GM19463 (cell line): Measurements from ENCODE around the gene TH.

Experiments
- ATAC-seq: cut with Tn5 transposase; IDR thresholded peaks from one replicate; pipeline ENCODE4 v1.9.1; 2021; ENCODE audit warnings: mild to moderate bottlenecking, moderate library complexity; ENCODE audit not compliant: unreplicated experiment

Gene TH

DNA sequence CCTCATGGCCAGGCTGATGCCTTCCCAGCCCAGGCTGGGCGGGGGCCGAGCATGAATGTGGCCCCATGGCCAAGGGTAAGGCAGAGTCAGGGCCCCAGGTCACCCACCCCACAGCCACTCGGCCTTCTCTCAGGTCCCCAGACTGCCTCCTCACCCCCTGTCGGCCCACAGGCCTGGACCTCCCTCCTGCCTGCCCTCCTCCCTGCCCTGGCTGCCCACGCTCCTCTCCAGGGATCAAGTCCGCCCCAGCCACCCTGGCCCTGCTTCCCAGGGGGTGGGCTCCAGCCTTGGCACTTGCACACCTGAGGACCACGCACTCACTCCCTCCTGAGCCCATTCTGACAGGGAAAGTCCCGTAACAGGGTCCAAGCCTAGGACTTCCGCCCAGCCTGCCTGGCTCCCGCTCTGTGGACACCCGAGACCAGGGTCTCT, 37.8 kb upstream of the TH start:
- no peak for ATAC-seq

DNA sequence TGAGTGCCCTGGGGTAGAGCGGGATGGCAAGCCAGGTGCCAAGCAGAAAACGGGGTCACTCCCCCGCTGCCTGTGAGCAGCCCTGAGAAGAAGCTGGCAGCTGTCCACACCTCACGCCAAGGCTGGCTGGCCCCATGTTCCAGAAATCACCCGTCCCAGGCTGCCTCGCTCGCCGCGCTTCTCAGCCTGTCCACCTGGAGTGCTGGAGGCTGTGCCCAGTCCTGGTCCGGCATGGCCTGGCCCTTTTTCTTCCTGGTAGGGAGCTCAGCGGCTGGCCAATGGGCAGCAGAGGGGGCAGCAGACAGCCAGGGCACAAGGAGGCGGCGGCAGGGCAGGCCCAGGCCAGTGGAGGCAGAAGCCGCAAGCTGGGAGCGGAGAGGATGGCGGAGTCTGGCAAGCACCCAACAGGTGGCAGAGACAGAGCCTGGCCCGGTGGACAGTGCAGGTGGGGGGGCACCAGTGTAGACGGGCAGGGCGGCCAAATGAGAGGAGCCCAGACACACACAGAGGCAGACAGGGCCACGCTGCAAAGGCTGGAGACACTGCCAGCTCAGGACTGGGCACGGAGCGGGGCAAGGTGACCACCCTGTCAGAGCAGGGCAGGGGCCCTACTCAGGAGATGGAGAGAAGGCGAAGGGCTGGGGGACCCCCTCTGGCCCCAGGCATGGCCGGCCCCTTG, 37.2 kb upstream of the TH start:
- ATAC-seq, result no peak

DNA sequence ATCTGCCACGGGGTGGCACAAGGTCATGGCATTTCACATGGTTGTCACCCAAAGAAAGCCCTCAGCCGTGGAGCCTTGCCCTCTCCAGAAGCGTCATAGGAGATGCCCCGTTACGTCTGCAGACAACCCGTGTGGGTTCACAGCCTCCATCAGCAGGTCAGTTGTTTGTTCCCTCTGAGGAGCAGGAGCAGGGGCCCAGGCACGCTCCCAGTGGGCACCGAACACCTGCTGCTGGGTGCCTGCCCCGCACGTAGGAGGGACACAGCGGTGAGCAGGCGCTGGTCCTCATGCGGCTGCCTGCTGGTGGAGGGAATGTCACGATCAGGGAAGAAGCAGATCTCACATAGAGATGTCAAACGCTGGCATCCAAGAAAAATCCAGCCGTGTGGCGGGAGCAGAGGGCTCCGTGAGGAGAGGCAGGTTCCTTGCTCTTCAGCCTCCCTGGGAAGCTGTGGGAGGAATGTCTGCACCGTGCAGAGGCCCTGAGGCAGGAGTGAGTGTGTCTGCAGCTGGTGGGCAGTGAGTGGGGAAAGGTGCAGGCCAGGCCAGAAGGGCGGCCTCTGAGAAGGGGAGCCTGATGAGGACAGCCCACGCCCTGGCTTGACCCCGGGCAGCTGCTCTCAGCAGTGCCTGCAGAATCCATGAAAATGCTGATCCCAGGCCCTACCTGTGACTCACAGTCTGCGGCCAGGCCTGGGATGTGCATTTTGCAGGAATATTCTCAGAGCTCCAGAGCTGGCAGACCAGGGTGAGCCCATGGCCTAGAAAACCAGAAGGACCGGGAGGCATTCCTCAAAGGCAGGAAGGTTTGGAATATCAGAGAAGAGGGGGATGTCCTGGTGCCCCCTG, 36.4 kb upstream of the TH start:
- ATAC-seq, result no peak

DNA sequence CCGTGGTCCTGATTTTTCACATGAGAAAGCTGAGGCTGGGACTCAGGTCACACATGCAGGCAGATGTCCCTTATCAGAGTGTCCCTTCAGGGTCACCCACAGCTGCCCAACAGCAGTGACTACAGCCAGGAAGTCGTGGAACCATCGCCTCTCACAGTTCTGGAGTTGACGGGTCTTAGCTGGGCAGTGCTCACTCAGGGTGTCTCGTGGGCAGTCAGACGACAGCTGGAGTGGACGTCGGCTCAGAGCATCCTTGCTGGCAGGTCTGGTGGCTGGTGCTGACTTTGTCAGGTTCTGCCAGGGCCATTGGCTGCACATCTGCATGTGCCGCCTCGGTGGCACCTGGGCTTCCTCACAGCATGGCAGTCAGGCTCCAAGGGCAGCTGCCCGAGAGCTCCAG, 35.6 kb upstream of the TH start:
- no peak for ATAC-seq

DNA sequence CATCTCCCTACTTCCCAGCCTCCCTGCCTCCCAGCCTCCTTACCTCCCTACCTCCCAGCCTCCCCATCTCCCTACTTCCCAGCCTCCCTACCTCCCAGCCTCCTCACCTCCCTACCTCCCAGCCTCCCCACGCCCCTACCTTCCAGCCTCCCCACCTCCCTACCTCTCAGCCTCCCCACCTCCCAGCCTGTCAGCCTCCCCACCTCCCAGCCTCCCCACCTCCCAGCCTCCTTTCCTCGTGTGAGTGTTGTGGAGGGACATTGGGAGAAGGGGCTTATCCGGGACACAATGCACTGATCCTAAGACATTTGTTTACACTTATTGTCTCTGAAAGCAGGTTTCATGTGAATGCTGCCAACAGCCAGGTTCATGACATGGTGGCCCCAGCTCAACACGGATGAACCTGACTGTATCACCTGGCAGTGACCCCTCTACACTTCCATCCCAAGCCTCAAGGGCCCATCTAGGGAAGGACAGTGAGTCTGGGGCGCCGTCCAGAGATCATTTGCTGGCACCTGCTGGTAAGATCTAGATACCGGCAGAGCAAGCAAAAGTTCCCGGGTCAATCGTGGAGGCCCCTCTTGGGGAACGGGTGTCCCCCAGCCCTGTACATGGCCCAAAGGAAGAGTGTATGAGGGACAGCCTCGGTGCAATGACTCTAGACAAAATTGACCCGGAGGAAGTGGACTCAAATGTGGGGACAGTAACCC, 34.5 kb upstream of the TH start:
- no peak for ATAC-seq

DNA sequence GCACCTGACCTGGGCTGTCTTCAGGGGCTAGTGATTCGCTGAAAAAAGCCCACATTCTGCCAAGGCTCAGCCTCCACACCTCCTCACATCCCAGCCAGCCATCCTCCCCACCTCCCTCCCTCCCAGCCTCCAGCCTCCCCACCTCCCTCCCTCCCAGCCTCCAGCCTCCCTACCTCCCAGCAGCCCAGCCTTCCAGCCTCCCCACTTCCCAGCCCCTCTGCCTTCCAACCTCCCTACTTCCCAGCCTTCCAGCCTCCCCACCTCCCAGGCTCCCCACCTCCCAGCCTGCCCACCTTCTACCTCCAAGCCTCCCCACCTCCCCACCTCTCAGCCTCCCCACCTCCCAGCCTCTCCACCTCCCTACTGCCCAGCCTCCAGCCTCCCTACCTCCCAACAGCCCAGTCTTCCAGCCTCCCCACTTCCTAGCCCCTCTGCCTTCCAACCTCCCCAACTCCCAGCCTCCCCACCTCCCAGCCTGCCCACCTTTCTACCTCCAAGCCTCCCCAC, 33.7 kb upstream of the TH start:
- no peak for ATAC-seq

DNA sequence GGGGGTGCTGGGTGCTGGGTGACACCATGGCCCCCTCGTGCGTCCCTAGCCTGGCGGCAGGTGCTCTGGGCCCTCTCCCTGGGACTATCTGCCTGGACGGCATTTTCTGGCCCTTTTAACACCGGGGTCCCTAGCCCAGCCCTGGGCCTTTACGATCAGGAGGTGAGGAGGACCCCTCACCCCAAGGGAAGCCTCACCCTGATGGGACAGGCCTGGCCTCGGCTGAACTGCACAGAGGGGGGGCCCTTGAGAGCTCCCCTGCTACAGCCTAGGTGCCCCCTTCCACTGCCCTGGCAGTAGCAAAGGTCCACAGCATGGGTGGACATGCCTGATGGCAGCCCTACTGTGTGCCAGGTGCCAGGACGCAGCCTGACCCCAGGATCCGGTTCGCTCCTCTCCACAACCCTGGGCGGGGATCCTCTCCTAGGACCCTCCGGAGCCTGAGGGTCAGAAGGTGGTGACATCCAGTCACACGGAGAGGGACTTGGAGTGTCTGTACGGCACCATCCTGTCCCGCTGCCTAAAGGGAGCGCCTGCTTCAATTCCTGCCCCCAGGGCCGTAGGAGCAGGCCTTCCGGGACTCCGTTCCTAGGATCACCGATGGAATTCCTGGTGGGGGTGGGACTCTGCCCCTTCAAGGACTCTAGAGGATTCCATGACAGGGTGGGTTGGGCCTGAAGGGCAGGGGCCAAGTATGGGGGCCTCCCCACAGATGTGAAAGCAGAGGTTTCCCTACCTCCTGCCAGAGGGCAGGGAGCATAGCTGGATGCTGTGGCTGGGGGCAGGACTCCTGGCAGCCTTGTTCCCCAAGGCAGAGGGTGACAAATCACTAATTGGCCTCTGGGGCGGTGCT, 33.0 kb upstream of the TH start:
- no peak for ATAC-seq

DNA sequence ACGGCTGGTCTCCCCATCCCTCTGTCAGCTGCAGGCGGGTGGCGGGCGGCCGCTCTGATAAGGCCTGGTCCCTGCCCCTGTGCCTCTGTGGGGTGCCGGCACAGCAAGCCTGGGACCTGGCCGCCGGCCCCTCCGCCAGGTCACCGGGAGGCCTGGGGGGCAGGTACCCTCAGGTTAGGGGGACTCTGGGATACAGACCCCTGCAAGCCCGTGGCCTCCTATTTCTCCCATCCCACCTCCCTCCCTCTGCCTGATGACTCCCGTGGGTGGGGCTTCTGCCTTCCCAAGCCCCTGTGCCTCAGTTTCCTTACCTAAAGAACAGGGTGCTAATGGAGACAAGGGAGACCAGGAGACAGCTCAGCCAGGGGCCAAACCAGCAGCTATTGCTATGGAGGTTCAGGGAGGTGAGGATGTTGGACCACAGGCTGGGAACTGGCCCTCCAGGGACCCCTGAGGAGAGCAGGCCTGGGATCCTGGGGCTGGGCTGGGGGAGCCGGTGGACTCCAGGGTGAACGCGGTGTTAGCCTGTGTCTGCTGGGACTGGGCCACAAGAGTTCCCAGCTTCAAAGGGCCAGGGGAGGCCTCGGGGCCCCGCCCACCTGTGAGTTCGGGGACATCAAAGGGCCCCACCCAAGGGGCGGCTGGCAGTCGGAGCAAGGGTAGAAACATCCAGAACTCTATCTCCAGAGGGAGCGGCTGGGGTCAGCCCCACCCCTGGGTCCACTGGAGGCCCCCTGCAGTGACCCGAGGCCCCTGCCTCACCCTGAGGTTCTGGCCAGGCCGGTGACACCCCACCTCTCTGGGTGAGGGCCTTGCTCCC, 32.0 kb upstream of the TH start:
- no peak for ATAC-seq

DNA sequence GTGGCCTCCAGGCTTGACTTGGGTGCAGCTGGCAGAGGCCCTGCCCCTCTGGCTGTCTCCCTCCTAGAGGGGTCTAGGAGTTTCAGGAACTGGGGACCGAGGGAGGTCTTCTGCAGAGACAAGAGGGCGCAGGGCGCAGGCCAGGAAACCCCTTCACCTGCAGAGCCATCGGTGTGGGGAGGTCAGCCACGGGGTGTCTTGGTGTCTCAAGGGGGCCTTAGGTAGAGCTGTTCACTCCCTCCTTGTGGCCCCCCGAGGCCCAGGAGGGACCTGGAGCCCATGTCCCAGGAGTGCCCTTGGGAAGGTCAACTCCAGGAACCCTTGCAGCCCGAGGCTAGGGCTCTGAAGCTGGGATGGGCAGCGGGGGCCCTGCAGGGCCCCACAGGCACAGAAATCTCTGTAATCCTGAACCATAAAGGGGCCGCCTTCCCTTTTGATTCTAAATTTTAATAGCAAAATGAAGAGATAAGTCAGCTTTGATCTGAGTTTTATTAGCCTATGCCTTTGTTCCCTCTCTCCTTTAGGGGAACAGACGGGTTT, 31.4 kb upstream of the TH start:
- no peak for ATAC-seq

DNA sequence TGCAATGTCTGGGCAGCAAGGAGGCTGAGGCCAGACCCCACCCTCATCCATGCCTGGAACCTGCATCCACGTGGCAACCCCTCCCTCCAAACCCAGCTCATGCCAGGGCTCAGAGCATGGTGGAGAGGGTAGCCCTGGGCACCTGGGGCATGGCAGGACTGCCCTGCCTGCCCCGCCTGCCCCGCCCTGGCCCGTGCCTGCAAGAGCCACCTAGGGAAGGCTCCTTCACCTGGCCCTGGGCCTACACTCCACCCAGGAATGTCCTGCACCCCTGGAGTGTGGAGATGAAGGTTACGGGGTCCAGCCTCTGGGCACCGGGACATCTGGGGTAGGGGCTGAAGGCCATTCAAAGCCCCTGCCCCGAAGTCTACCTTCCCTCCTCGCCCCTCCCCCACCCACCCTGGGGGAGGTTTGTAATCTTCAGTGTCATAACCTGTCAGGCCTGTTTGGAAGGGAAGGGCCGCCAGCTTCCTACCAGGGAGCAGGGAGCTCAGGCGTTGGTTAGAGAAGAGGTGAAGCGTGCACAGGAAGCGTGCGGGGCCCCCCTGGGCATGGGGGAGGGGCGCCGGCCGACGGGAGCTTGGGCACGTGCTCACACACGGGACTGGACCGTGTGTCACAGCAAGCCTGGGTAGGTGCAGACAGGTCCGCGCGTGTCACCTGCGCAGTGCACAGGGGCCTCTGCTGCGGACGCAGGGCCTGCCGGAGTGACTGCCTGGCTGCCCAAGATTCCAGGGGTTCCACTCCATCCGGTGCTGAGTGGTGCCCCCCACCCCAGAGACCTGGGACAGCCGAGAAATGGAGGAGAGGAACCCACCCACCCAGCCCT, 30.7 kb upstream of the TH start:
- no peak for ATAC-seq

DNA sequence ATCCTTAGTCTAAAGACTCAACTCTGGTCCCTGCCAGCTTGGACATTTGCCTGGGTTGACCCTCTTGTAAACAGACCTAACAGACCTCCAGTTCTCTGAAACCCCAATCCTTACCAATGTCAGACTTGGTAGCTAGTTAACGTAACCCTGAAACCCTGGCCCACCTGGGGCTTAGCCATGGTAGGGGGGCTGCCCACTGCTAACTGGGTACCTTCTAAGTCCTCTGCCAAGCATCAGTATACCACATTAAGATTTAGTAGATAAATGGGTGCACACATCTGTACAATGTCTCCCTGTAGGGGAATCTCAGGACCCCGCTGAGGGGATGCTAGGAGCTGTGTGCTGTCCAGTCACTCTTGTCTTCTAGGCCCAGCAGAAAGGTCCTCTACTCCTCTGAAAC, 29.9 kb upstream of the TH start:
- no peak for ATAC-seq

DNA sequence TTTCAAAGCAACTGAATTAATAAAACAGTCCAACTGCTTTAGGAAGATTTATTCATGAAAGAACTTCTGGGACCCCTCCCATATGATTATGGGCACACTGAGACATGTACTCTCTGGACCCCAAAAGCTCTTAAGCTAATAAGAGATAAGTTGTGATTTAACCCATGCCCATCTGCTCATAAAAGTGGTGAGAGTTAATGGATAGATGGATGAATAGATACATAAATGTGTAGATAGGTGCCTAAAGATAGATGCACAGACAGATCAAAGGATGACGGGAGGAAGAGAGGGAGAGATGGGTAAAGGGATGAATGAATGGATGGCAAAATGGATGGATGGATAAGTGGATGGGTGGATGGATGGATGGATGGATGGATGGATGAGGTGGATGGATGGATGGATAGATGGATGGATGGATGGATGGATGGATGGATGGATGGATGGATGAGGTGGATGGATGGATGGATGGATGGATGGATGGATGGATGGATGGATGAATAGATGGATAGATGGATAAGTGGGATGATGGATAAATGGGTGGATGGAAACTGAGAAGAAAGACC, 29.4 kb upstream of the TH start:
- ATAC-seq, result no peak

DNA sequence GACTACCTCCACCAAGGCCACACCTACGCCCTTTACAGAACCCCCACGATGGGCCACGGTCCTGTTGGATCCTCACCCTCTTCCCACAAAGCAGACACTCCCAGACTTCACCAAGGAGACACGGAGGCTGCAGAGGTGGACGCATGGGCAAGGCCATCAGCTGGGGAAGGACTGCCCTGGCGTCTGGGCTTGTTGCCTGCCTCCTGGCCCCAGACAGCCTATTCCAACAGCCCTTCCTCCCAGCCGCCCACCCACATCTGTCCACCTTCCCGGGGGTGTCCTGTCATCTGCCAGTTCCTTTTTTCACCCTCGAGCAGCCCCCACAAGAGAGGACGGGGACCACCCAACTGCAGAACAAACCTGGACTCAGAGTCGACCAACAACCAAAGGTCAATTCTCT, 28.9 kb upstream of the TH start:
- no peak for ATAC-seq

DNA sequence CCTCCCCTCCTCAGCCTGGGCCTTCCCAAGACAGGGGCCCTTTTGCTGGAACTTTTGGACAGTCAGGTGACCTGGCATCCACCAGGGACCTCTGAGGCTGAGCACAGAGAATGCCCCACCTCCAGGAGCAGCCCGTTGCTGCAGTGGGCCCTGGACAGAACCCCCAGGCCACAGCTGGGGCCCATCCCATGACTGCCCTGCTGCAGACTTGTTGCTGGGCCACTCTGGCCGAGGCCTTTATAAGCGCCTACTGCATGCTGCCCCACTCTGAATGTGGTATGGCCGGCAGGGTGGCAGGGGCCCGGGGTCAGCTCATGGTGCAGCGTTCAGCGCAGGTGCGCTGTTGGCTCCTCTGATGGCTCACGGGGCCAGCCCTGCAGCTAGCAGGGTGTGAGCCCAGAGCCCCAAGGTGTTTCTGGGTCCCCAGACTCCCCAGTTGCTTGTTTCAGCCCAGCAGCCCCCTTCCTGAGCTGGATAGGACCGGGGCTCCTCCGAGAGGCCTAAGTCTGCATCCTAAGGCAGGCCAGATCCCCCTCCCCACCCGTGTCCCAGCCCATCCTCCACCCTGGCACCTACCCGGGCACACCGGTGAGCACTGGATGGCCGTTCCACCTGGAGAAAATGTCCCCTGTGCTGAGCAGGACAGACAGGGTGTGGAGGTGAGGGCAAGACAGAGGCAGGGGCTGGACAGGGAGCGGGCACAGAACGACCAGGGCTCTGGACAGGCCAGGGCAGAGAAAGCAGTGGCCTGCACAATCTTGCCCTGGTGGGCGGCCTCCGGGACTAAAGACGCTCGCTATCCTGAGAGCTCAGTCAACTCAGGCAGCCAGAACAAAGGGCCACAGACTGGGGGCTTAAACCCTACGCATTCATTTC, 28.1 kb upstream of the TH start:
- ATAC-seq, result no peak

DNA sequence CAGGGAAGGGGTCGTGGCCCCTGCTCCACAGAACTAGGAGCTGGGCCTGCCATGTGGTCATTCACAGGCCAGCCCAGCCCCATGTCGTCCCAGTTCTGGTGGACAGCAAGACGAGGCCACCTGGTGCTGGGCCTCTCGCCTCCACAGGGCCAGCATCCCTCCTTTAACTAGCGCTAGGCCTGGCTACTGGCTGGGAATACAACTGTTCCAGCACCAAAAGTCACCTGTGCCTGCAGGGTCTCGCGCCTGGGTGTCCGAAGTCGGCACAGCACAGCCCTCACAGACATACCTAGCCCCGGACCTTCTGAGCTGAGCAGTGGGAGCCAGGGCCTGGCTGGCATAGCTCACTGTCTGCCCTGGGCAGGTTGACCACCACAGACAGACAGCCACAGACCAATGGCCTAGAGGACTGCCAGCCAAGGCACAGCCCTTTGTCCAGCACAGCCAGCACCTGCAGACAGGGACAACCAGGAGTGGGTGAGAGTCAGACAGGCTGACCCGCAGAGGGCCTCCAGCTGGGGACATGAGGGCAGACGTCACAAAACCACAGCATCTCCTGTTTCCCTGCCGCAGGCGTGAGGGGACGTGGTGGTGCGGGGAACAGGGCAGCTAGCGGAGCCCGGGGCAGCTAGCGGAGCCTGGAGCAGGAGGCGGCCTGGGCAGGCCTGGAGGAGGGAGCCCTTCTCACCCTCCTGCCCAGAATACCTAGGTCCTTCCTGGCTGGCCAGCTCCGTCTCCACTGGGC, 27.2 kb upstream of the TH start:
- no peak for ATAC-seq

DNA sequence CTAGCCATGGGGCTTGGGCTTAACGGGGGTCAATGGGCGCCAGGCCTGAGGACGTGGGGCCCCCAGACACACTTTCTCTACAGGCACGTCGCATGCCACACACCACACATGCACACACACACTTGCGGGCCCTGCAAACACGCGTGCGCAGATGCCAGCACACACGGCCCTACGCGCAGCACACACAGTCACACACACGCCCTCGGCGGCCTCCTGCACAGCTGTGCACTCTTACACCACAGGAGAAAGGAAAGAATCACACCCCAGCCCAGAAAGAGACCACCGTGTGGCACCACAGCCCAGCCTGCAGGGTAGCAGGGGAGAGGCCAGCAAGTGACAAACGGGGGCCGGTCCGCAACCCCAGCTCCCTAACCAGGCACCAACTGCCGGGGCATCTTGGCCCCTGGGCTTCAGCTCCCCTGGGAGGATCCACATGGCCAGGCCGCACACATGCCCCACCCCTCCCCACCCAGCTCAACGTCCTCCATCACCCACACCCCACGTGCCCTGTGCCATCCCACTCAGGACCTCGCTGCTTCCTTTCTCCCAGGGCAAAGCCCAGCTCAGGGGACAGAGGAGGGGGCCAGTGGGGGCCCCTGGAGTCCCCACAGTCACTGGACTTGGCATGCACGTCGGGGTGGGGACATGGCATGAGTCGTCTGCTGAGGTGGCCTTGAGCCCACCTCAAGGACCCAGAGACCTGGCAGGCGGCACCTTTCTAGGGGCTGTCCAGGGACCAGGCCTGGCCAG, 26.3 kb upstream of the TH start:
- ATAC-seq, result no peak
